SK-N-SH treated with all-trans-retinoic acid at 6 μM for 48 hours (cell line): ENCODE data around the gene DLG2.

Experiments used
- ATAC-seq: fragments of 200-7000 bp; cut with Tn5 transposase; 3 replicates; pipeline ENCODE4 v1.9.1; 2020; ENCODE audit warnings: mild to moderate bottlenecking, moderate library complexity
- ARNTL ChIP-seq: fragments of 450-650 bp; formaldehyde crosslinking; IDR thresholded peaks from 2 replicates; pipeline ENCODE4 v1.5.0; 2020; ENCODE audit warnings: low read depth, mild to moderate bottlenecking, moderate library complexity, borderline replicate concordance
- BACH2 ChIP-seq: fragments of 250-450 bp; sonication (Bioruptor Pico); IDR thresholded peaks from 2 replicates; pipeline ENCODE4 v1.9.0; 2021; ENCODE audit warnings: mild to moderate bottlenecking, borderline replicate concordance
- CREB5 ChIP-seq: fragments of 250-450 bp; sonication (Bioruptor Pico); IDR thresholded peaks from 2 replicates; pipeline ENCODE4 v1.5.1; 2020; ENCODE audit warnings: low read depth, mild to moderate bottlenecking, moderate library complexity
- CSDC2 ChIP-seq: fragments of 250-450 bp; sonication (Bioruptor Pico); IDR thresholded peaks from 2 replicates; pipeline ENCODE4 v1.5.0; 2020; ENCODE audit warnings: mild to moderate bottlenecking, moderate library complexity
- CSRNP3 ChIP-seq: fragments of 250-450 bp; sonication (Bioruptor Pico); IDR thresholded peaks from 2 replicates; pipeline ENCODE4 v1.5.1; 2021; ENCODE audit warnings: mild to moderate bottlenecking, moderate library complexity
- ESRRG ChIP-seq: fragments of 250-450 bp; sonication (Bioruptor Pico); IDR thresholded peaks from 2 replicates; pipeline ENCODE4 v1.6.1; 2021; ENCODE audit warnings: mild to moderate bottlenecking
- GLIS3 ChIP-seq: fragments of 250-450 bp; sonication (Bioruptor Pico); IDR thresholded peaks from 2 replicates; pipeline ENCODE4 v1.5.0; 2020; ENCODE audit warnings: mild to moderate bottlenecking, moderate library complexity
- ISL1 ChIP-seq: fragments of 250-450 bp; sonication (Bioruptor Pico); IDR thresholded peaks from 2 replicates; pipeline ENCODE4 v2.1.2; 2022; ENCODE audit warnings: mild to moderate bottlenecking, moderate library complexity
- OSR1 ChIP-seq: fragments of 250-450 bp; sonication (Bioruptor Pico); IDR thresholded peaks from 2 replicates; pipeline ENCODE4 v1.8.0; 2022; ENCODE audit warnings: moderate library complexity, mild to moderate bottlenecking, inconsistent platforms
- PPARA ChIP-seq: fragments of 250-450 bp; sonication (Bioruptor Pico); IDR thresholded peaks from 2 replicates; pipeline ENCODE4 v1.5.0; 2020; ENCODE audit warnings: mild to moderate bottlenecking, borderline replicate concordance
- RARB ChIP-seq: fragments of 250-450 bp; sonication (Bioruptor Pico); IDR thresholded peaks from 2 replicates; pipeline ENCODE4 v1.8.0; 2021; ENCODE audit warnings: mild to moderate bottlenecking, moderate library complexity
- SNAI2 ChIP-seq: fragments of 250-450 bp; sonication (Bioruptor Pico); IDR thresholded peaks from 2 replicates; pipeline ENCODE4 v1.5.0; 2020; ENCODE audit warnings: mild to moderate bottlenecking, moderate library complexity
- TCF4 ChIP-seq: fragments of 250-450 bp; sonication (Bioruptor Pico); IDR thresholded peaks from 2 replicates; pipeline ENCODE4 v1.8.0; 2021; ENCODE audit warnings: mild to moderate bottlenecking, moderate library complexity, borderline replicate concordance
- TOX ChIP-seq: fragments of 250-450 bp; sonication (Bioruptor Pico); IDR thresholded peaks from 2 replicates; pipeline ENCODE4 v1.8.0; 2021; ENCODE audit warnings: mild to moderate bottlenecking, moderate library complexity, borderline replicate concordance
- ZFP3 ChIP-seq: fragments of 250-450 bp; sonication (Bioruptor Pico); IDR thresholded peaks from 2 replicates; pipeline ENCODE4 v1.5.0; 2020; ENCODE audit warnings: mild to moderate bottlenecking, moderate library complexity
- ZFP30 ChIP-seq: fragments of 450-650 bp; formaldehyde crosslinking; IDR thresholded peaks from 2 replicates; pipeline ENCODE4 v1.5.0; 2022; ENCODE audit warnings: mild to moderate bottlenecking, moderate library complexity
- ZNF565 ChIP-seq: fragments of 450-650 bp; formaldehyde crosslinking; conservative IDR thresholded peaks from 2 replicates; pipeline ENCODE4 v1.5.0; 2020; ENCODE audit warnings: low read depth, mild to moderate bottlenecking, moderate library complexity
- ZNF70 ChIP-seq: fragments of 450-650 bp; formaldehyde crosslinking; IDR thresholded peaks from 2 replicates; pipeline ENCODE4 v1.5.0; 2020; ENCODE audit warnings: mild to moderate bottlenecking, moderate library complexity
- ZNF8 ChIP-seq: fragments of 450-650 bp; formaldehyde crosslinking; IDR thresholded peaks from 2 replicates; pipeline ENCODE4 v1.5.0; 2020; ENCODE audit warnings: mild to moderate bottlenecking, moderate library complexity
- TF ChIP-seq, protein P1 (sequence below): fragments of 250-450 bp; sonication (Bioruptor Pico); IDR thresholded peaks from 2 replicates; pipeline ENCODE4 v1.5.0; 2020; ENCODE audit warnings: mild to moderate bottlenecking, moderate library complexity
- TF ChIP-seq, protein P2 (sequence below): fragments of 250-450 bp; sonication (Bioruptor Pico); IDR thresholded peaks from 2 replicates; pipeline ENCODE4 v1.8.0; 2021; ENCODE audit warnings: low read depth, mild to moderate bottlenecking, moderate library complexity, borderline replicate concordance
- TF ChIP-seq, protein P3 (sequence below): fragments of 250-450 bp; sonication (Bioruptor Pico); IDR thresholded peaks from 2 replicates; pipeline ENCODE4 v1.8.0; 2020; ENCODE audit warnings: mild to moderate bottlenecking, moderate library complexity, borderline replicate concordance

DLG2 gene

GRCh38 chr11:85256433-85256832 is 370.7 kb downstream of the DLG2 start:
- ATAC-seq = no peak

DNA sequence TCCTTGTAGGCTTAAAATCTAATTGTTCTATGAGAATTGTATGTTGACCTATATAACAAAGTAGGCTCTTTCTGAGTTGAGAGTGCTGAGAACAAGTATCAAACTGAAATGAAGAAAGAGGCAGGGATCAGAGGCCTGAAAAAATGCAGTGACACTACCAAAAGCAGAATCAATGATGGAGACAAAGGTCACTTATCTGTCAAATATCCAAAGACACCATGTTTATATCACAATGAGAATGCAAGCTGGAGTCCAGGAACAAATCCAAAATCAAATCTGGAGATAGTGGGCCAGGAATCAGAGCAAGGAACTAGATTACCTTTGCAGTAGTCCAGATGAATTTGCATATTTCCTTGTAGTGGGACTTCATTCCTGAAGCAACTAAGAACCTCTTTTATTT is 377.7 kb downstream of the DLG2 start:
- ATAC-seq = no peak
- TF ChIP-seq CSDC2 (CRISPR knock-in tag) = no peak
- no peak for TF ChIP-seq ESRRG
- no peak for TF ChIP-seq BACH2 (CRISPR knock-in tag)
- no peak for TF ChIP-seq TOX (CRISPR knock-in tag)
- no peak for TF ChIP-seq OSR1 (CRISPR knock-in tag)
- no peak for TF ChIP-seq CREB5 (CRISPR knock-in tag)
- TF ChIP-seq ZFP30 (CRISPR knock-in tag) = no peak
- no peak for TF ChIP-seq TCF4 (CRISPR knock-in tag)
- no peak for TF ChIP-seq ZNF565 (CRISPR knock-in tag)
- TF ChIP-seq ARNTL (CRISPR knock-in tag) = no peak
- TF ChIP-seq PPARA (CRISPR knock-in tag) = no peak
- no peak for TF ChIP-seq SNAI2

More at GRCh38 chr11:85256433-85256832, 370.7 kb downstream of the DLG2 start:
- TF ChIP-seq, protein P1, sequence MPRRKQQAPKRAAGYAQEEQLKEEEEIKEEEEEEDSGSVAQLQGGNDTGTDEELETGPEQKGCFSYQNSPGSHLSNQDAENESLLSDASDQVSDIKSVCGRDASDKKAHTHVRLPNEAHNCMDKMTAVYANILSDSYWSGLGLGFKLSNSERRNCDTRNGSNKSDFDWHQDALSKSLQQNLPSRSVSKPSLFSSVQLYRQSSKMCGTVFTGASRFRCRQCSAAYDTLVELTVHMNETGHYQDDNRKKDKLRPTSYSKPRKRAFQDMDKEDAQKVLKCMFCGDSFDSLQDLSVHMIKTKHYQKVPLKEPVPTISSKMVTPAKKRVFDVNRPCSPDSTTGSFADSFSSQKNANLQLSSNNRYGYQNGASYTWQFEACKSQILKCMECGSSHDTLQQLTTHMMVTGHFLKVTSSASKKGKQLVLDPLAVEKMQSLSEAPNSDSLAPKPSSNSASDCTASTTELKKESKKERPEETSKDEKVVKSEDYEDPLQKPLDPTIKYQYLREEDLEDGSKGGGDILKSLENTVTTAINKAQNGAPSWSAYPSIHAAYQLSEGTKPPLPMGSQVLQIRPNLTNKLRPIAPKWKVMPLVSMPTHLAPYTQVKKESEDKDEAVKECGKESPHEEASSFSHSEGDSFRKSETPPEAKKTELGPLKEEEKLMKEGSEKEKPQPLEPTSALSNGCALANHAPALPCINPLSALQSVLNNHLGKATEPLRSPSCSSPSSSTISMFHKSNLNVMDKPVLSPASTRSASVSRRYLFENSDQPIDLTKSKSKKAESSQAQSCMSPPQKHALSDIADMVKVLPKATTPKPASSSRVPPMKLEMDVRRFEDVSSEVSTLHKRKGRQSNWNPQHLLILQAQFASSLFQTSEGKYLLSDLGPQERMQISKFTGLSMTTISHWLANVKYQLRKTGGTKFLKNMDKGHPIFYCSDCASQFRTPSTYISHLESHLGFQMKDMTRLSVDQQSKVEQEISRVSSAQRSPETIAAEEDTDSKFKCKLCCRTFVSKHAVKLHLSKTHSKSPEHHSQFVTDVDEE (CRISPR knock-in tag) = no peak
- no peak for TF ChIP-seq ZFP30 (CRISPR knock-in tag)
- no peak for TF ChIP-seq ZNF8 (CRISPR knock-in tag)
- TF ChIP-seq OSR1 (CRISPR knock-in tag) = no peak
- TF ChIP-seq CSRNP3 (CRISPR knock-in tag) = no peak
- TF ChIP-seq PPARA (CRISPR knock-in tag) = no peak
- TF ChIP-seq GLIS3 (CRISPR knock-in tag) = no peak
- TF ChIP-seq ZNF70 (CRISPR knock-in tag) = no peak
- TF ChIP-seq ZNF565 (CRISPR knock-in tag) = no peak
- TF ChIP-seq ISL1 (CRISPR knock-in tag) = no peak
- no peak for TF ChIP-seq SNAI2
- TF ChIP-seq CSDC2 (CRISPR knock-in tag) = no peak
- TF ChIP-seq TOX (CRISPR knock-in tag) = no peak
- TF ChIP-seq ESRRG = no peak
- no peak for TF ChIP-seq RARB (CRISPR knock-in tag)
- TF ChIP-seq, protein P2, sequence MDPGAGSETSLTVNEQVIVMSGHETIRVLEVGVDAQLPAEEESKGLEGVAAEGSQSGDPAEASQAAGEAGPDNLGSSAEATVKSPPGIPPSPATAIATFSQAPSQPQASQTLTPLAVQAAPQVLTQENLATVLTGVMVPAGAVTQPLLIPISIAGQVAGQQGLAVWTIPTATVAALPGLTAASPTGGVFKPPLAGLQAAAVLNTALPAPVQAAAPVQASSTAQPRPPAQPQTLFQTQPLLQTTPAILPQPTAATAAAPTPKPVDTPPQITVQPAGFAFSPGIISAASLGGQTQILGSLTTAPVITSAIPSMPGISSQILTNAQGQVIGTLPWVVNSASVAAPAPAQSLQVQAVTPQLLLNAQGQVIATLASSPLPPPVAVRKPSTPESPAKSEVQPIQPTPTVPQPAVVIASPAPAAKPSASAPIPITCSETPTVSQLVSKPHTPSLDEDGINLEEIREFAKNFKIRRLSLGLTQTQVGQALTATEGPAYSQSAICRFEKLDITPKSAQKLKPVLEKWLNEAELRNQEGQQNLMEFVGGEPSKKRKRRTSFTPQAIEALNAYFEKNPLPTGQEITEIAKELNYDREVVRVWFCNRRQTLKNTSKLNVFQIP (CRISPR knock-in tag) = no peak
- TF ChIP-seq, protein P3, sequence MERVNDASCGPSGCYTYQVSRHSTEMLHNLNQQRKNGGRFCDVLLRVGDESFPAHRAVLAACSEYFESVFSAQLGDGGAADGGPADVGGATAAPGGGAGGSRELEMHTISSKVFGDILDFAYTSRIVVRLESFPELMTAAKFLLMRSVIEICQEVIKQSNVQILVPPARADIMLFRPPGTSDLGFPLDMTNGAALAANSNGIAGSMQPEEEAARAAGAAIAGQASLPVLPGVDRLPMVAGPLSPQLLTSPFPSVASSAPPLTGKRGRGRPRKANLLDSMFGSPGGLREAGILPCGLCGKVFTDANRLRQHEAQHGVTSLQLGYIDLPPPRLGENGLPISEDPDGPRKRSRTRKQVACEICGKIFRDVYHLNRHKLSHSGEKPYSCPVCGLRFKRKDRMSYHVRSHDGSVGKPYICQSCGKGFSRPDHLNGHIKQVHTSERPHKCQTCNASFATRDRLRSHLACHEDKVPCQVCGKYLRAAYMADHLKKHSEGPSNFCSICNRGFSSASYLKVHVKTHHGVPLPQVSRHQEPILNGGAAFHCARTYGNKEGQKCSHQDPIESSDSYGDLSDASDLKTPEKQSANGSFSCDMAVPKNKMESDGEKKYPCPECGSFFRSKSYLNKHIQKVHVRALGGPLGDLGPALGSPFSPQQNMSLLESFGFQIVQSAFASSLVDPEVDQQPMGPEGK (CRISPR knock-in tag) = no peak
- no peak for TF ChIP-seq ARNTL (CRISPR knock-in tag)
- no peak for TF ChIP-seq CREB5 (CRISPR knock-in tag)
- no peak for TF ChIP-seq ZFP3 (CRISPR knock-in tag)
